BJ (cell line): ENCODE results near the gene DCST2. TPM values are rescaled to one million over a fixed set of nuclear protein-coding genes. Genes with fewer than 3 reads are reported as not detected.

Source experiments
- CTCF ChIA-PET: fragments of 350-600 bp; formaldehyde crosslinking; extraction: SDS; loops from one replicate; lab custom pipeline; 2021; ENCODE audit warnings: antibody characterized with exemption, inconsistent platforms; lab: Yijun Ruan, JAX
- POLR2A ChIA-PET: fragments of 300-600 bp; sonication (Branson Sonifier 250); formaldehyde crosslinking; extraction: SDS; loops from one replicate; lab custom pipeline; 2021; ENCODE audit warnings: antibody characterized with exemption; lab: Charles Lee
- DNase-seq: peaks from one replicate; pipeline ENCODE4 v3.0.0-alpha.2; 2011; ENCODE audit warnings: low read depth
- H3K27me3 ChIP-seq: 2 replicates; pipeline ENCODE4 v1.6.0; 2011; ENCODE audit warnings: low read length; ENCODE audit not compliant: control insufficient read depth, insufficient read depth
- H3K36me3 ChIP-seq: 2 replicates; pipeline ENCODE4 v1.5.1; 2011; ENCODE audit warnings: low read length; ENCODE audit not compliant: control insufficient read depth, insufficient read depth
- H3K4me3 ChIP-seq: 2 replicates; pipeline ENCODE4 v1.5.1; 2011; ENCODE audit warnings: low read depth, mild to moderate bottlenecking, control low read depth, low read length
- CTCF ChIP-seq: IDR thresholded peaks from 2 replicates; pipeline ENCODE4 v1.5.1; 2011; ENCODE audit warnings: low read depth, mild to moderate bottlenecking, control low read depth, inconsistent platforms, low read length, moderate library complexity; ENCODE audit not compliant: insufficient read depth
- polyA plus RNA-seq: library from polyadenylated mRNA; depleted of rRNA; stranded (reverse); fragments of >200 nt; gene quantifications from 2 replicates; pipeline ENCODE4 v1.2.3, GENCODE V29; 2011

Gene DCST2
- polyA plus RNA-seq, 1 experiment = 0.38 TPM

DNA sequence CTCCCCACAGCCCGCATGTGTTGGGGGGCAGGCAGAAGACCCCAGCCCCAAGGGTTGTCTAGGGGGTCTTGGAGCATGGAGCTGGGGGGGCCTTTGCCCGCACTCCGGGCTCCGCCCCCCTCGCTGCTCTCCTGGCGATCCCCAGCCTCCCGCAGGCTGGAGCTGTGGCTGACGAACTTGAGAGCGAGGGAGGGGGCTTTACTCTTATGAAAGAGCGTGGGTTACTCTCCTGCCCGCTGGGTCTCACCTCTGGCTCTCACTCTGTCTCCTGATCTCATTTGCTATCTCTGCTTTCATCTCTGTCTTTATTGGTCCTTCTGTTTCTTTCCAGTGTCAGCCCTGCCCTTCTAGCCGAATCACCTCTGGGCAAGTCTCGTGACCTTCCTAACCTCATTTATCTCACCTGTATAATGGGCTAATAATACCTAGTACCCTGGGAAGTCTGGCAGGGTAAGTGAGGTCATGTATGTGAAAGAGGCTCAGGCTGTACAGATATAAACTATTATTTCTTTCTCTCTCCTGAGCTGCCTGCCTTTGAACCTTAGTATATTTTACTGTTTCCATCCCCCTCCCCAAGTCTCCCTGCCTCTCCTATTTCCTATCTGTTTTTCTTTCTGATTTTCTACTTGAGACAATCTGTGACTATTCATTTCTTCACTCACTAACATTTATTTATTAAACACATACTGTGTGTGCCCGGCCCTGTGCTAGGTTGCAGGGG lies 30.7 kb upstream of the DCST2 start:
- peak overlapping the region; percentile 78 for H3K4me3 ChIP-seq
- POLR2A ChIA-PET = interaction anchor here (0.9 kb wide), 1 partner anchor 13 kb away, joined by 4 read pairs; the partner anchor contains the start of gene ADAM15
- DNase-seq = no peak
- H3K36me3 ChIP-seq = peaks cover 9% of the 10 kb centered on the region
- CTCF ChIA-PET = interaction anchor here (1.0 to 17.0 kb wide), 11 partner anchors 10 to 109 kb away, joined by 3 to 168 read pairs (median 6); partner anchors contain the start of genes ADAM15, EFNA3 and KRTCAP2
- no peaks in the 10 kb centered on the region for H3K27me3 ChIP-seq
- no peak for TF ChIP-seq CTCF

DNA sequence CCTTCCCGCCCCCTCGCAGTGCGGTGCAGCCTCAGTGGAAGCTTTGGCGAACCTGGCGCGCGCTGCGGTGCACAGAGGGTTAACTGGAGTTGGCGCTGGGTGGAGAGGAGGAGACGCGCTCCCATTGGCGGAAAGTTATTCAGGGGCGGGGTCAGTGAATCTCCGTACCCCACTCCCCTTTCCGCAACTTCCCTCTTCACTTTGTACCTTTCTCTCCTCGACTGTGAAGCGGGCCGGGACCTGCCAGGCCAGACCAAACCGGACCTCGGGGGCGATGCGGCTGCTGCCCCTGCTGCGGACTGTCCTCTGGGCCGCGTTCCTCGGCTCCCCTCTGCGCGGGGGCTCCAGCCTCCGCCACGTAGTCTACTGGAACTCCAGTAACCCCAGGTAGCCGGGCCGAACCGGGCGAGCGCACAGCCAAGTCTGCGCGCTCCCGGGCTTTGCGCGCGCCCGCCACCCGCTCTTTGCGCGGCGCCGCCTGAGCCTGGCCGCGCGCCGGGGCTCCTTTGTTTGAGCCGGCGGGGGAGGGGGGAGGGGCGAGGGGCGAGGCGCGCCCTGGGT lies 30.0 kb upstream of the DCST2 start, which contains the start of gene EFNA4:
Gene EFNA4 (plus strand): TSS at position 191 of the 561 bp plus-strand sequence. CDS start 84 bp downstream, at position 275.
- no peak for DNase-seq
- Histone ChIP-seq H3K36me3 (peaks cover 4% of the 10 kb centered on the region), H3K27me3 (no peaks in the 10 kb centered on the region), H3K4me3 (peak within 1 kb of the TSS; percentile 78)
- TF ChIP-seq CTCF = no peak
- CTCF ChIA-PET = interaction anchor here (0.6 to 17.0 kb wide), 12 partner anchors 9 to 208 kb away, joined by 3 to 168 read pairs (median 6); partner anchors contain the start of genes ADAM15, EFNA3, KRTCAP2 and PBXIP1
- POLR2A ChIA-PET = no interaction called here

DNA sequence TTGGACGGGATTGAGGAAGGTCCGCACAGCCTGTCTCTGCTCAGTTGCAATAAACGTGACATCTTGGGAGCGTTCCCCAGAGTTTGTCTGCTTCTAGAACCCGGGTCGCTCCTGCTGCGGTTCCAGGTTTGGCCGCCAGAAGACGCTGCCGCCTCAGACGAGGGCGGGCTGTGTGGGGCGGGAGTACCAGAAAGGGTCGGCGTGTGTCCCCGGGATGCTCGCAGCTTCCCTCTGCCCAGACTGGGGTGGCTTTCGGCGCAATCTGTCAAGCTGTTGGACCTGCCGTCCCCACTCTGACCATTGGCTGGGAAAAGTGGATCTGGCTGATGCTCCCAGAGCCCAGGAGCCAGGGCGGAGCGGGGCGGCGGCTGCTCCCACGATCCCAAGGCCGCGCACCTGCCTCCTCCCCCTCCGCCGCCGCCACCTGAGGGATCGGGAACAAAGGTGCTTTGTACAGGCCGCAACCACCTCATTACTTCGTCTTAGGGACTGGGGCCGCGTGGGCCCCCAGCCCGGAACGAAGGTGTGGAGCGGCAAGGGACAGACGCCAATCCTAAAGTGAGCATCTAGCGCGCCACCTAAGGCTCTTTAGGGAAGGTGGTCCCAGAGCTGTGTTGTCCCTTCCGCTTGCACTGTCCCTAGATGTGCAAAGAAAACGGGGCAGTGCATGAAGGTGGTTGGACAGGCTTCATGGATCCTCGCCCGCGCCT lies 29.3 kb upstream of the DCST2 start:
- peak; percentile 81 for TF ChIP-seq CTCF
- no peaks in the 10 kb centered on the region for H3K27me3 ChIP-seq
- ChIA-PET CTCF (interaction anchor here (0.6 to 17.0 kb wide), 11 partner anchors 8 to 209 kb away, joined by 3 to 168 read pairs (median 6); partner anchors contain the start of genes ADAM15, EFNA3 and PBXIP1), POLR2A (no interaction called here)
- no peak for DNase-seq
- peak overlapping the region; percentile 78 for H3K4me3 ChIP-seq
- peaks cover 10% of the 10 kb centered on the region for H3K36me3 ChIP-seq

DNA sequence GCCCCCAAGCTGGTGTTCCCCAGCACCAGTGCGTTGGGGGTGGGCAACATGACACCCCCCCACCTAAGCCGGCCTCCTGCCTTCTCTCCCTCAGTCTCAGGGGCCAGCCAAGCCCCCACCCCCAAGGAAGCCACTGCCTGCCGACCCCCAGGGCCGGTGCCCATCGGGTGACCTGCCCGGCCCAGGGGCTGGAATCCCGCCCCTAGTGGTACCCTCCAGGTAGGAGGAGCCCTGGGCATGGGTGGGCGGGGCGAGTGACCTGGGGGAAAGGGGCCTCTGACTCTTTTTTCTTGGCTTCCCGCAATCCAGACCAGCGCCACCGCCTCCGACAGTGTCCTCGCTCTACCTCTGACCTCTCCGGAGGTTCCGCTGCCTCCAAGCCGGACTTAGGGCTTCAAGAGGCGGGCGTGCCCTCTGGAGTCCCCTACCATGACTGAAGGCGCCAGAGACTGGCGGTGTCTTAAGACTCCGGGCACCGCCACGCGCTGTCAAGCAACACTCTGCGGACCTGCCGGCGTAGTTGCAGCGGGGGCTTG lies 28.6 kb upstream of the DCST2 start:
- peaks cover 12% of the 10 kb centered on the region for H3K36me3 ChIP-seq

More for the DNA sequence above, 28.6 kb upstream of the DCST2 start:
- TF ChIP-seq CTCF = no peak
- Histone ChIP-seq H3K27me3 (no peaks in the 10 kb centered on the region), H3K4me3 (no peak overlapping the region)
- POLR2A ChIA-PET = interaction anchor here (0.6 kb wide), 1 partner anchor 75 kb away, joined by 8 read pairs; no protein-coding TSS in a partner anchor
- CTCF ChIA-PET = interaction anchor here (0.6 to 17.0 kb wide), 23 partner anchors 9 to 1537 kb away, joined by 3 to 168 read pairs (median 5); partner anchors contain the start of genes ADAM15, EFNA3, KRTCAP2 and PBXIP1
- DNase-seq = no peak
